Breast epithelium (tissue), 3 donors: Measurements from ENCODE around the gene ASIC4.

ENCODE experiments used
- CTCF ChIP-seq, 3 donors: fragments of 450-650 bp; IDR thresholded peaks; one replicate each; pipeline ENCODE4 v1.5.1; 2016 to 2017; ENCODE audit warnings: antibody characterized with exemption in 3 of 3, mild to moderate bottlenecking in 3 of 3, moderate library complexity in 3 of 3
- POLR2A ChIP-seq: fragments of 450-650 bp; IDR thresholded peaks from one replicate; pipeline ENCODE4 v1.6.1; 2016; ENCODE audit warnings: antibody characterized with exemption, mild to moderate bottlenecking, moderate library complexity
- POLR2AphosphoS5 ChIP-seq, 3 donors: sonication (generic); formaldehyde crosslinking; IDR thresholded peaks; one replicate each; pipeline ENCODE4 v1.6.1; 2017; ENCODE audit warnings: antibody characterized with exemption in 3 of 3

- TF ChIP-seq CTCF (IDR thresholded peaks at IDR 0.05) (no peak), POLR2AphosphoS5 (IDR thresholded peaks at IDR 0.05) (no peak), POLR2A (no peak)
Observed at GRCh38 chr2:219477815-219478214, 36.5 kb upstream of the ASIC4 start.
